GM19035 (cell line): Measurements from ENCODE around the gene KRTAP6-3.

Experiments
- ATAC-seq: cut with Tn5 transposase; IDR thresholded peaks from one replicate; pipeline ENCODE4 v1.9.1; 2021; ENCODE audit not compliant: unreplicated experiment

Gene KRTAP6-3

GRCh38 chr21:30623362-30623761 lies 31.1 kb downstream of the KRTAP6-3 start:
- no peak for ATAC-seq

GRCh38 chr21:30625449-30626165 lies 33.4 kb downstream of the KRTAP6-3 start:
- no peak for ATAC-seq

GRCh38 chr21:30628109-30628508 lies 35.9 kb downstream of the KRTAP6-3 start:
- ATAC-seq, result no peak

GRCh38 chr21:30629200-30629599 lies 37.0 kb downstream of the KRTAP6-3 start:
- no peak for ATAC-seq

GRCh38 chr21:30634906-30635305 lies 42.7 kb downstream of the KRTAP6-3 start, which contains the start of gene KRTAP20-2:
TSS of gene KRTAP20-2 (plus strand) at chr21:30635206. CDS start at chr21:30635264, 58 bp downstream.
- ATAC-seq, result no peak

- ATAC-seq, result no peak
Observed at GRCh38 chr21:30638686-30639085, 46.4 kb downstream of the KRTAP6-3 start.

- ATAC-seq, result no peak
Observed at GRCh38 chr21:30642564-30642963, 50.3 kb downstream of the KRTAP6-3 start, which contains the start of gene KRTAP20-3. TSS of gene KRTAP20-3 (plus strand) at chr21:30642864.
